HG03196 (cell line): ENCODE results near the gene PTMS.

ENCODE experiments used
- ATAC-seq: cut with Tn5 transposase; IDR thresholded peaks from one replicate; pipeline ENCODE4 v1.9.1; 2021; ENCODE audit not compliant: unreplicated experiment

Gene PTMS

DNA sequence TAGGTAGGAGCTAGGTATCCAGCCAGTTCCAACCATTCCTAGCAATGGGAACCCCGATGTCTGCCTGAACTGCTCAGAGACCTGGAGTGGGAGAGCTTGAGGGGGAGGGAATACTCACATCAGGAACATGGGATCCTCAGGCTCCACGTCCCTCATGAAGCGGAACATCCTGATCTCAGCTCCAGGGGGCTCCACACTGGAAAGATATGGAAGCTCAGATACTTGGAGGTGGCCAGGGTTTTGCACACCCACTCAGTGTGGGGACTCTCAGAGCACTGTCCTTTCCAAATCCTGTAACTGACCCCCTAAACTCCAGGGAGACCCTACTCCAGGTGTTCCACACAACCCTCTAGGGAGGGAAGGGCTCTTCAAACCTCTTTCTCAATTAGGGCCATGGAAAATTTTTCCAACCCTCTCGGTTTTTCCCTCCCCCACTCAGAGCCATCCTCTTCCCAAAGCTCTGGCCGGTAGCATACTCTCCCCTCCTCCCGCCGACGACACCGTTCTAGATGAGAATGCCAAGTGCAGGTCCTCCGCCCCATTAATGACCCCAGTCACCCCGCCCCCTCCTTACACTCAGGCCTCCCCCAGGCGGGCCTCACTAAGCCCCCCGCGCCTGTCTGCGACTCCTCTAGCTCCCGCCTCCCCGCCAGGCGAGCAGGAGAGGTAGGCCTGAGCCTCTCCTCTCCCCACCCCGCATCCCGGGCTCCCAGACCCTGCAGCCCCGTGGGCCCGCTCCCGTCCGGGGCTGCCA lies 13.8 kb upstream of the PTMS start:
- ATAC-seq = peak; percentile 14

DNA sequence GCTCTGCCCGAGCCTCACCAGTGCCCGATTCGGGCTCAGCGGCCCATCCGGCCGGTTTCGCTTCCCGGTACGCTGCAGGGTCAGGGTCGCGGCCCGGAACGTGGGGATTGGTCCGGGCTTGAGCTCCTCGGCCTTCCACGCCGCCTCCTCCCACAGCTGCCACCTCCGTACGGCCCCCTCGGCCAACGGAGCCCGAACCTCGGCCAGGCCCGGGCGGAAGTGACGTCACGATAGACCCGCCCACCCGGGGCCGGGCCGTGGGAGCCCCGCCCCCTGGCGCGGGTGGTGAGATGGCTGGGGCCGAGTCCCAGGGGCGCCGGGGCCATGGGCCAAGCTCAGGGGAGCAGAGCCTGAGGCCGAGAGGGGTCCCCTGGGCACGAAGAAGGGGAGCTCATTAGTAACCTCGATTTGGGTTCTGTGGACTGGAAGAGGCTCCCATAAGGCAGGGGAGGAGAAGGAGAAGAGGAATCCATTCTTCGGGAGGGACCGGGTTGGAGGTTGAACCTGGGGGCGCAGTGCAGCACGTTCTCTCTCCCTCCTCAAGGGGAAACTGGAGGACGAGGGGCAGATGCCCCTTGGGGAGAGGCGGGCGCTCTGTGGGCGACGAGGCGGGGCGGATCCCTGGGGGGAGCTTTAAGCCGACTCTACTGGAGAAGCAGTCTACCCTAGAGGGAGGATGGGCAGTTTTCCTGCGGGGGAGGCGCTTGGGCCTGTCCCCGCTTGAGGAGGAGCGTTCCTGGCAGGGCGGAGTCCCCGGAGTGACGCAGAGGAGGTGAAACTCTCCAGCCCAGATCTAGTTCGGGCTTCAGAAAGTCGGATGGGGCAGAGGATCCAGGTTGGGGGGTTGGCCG lies 13.0 kb upstream of the PTMS start, which contains the start of gene MLF2:
TSS of gene MLF2 (minus strand) at position 221 of the 851 bp plus-strand sequence. CDS start 807 bp downstream, outside the sequence.
- ATAC-seq = peak; percentile 86

DNA sequence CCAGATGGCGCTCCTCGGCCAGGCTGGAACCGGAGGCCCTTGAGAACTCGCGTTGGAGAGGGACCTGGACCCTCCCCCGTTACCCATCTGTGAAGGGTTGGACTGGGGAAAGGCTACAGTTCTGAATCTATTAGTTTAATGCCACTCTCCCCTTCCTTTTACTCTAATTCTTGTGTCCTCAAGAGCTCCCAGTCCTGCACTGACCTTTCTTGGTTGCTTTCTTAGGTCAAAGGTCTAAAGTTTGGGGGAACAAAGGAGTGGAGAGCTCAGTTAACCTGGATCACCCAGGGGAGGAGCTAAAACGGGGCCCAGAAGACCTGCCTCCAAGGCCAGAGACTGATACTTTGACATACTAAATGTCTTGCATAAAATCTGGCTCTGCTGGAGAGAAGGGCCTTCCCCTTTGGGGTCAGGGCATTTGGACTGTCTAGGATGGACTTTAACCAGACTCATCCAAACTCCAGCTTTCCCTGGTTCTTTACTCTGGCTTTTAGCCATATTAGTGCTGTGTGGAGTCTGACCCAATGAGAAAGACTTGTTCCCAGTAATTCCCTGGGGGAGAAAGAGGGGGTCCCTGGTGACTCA lies 12.3 kb upstream of the PTMS start:
- no peak for ATAC-seq

DNA sequence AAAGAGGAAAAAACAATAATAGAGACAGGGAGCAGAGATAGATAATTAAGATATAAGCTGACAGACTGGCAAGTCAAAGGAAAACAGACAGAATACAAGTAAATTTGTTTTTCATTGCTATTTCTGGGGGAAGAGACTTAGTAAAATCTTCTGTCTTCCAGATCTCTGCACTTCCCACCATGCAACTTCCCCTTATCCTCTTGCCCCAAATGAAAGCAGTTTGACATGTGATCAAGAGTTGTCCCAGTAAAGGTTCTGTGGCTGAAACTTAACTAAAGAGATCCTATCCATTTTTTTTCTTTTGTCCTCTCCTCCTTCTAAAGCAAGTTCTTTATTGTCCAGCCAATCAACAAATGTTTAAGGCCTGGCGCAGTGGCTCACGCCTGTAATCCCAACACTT lies 11.8 kb upstream of the PTMS start:
- ATAC-seq = no peak

DNA sequence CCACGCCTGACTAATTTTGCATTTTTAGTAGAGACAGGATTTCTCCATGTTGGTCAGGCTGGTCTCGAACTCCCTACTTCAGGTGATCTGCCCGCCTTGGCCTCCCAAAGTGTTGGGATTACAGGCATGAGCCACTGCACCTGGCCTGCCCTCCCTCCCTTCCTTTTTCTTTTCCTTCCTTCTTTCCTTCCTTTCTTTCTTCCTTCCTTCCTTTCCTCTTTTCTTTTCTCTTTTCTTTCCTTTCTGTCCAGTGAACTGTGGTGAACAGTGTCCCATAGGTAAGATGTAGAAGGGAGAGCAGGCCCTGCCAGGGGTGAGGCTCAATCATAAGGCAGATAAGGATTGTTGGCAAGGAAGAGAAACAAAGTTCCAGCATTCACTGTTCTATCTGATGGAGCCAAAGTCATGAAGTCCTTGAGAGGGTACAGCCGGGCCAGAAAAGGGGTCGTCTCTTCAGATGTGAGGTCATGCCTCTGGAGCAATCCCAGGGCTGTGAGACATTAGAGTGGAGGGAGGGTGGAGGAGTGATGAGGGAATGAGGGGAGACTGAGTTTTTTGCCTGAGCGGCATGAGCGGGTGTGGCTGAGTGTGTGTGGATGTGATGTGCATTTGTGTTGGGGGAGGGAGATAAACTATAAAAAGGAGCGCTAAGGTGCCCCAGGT lies 9.0 kb upstream of the PTMS start:
- no peak for ATAC-seq

DNA sequence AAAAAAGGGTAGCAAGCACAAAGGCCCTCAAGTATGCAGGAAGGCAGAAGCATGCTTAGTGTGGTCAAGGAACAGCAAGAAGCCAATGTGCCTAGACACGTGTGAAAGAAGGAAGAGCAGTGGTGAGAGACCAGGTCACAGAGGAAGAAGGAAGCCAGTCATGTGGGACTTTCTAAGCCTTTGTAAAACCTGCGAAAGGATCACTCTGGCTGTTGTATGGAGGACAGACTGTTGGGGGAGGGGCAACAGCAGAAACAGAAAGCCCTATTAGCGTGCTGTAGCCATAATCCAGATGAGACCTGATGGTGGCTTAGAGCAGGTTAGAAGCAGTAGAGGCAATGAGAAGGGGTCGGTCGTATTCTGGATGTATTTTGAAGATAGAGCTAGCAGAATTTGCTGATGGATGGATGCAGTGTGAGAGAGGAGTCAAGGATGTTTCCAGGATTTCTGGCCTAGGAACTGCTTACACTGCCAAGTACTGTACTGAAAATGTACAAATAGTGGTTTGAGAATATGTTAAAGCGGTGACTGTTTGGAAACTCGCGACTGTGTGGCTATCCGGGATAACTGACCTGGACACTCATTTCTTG lies 7.6 kb upstream of the PTMS start:
- no peak for ATAC-seq

DNA sequence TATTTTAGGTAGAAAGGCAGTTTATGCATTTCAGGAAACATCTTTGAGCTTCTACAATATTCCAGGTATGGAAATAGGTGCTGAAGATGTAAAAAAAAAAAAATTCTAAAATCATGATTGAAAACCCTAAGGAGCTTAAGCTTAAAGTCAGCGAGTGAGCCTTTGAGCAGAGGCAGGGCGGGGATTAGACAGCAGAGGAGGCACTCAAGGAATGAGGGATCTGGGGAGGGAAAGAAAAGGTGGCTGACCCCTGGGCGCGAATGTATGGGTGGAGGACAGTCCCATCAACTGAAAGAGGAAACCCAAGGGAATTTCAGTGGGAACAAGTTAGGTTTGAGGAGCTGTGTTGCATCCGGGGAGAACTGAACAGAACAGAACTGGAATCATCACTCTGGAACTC lies 6.4 kb upstream of the PTMS start:
- no peak for ATAC-seq

DNA sequence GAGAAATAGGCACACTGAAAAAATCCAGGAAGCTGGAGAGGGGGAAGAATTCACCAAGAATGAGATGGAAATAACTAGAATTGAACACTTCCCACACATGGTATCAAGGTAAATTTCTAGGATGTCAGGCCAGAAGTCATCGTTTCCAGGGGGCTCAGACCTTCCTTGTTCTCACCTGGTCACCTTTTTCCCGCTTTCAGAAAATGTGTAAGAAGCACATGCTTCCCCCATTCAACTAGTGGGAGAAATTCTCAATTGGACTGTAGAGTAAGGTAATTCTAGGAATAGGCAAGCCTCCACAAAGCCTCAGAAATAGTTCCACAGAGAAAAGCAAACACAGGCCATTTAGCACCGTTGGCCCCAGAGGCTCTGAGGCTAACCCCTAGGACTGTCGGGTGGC lies 2.8 kb upstream of the PTMS start:
- no peak for ATAC-seq

DNA sequence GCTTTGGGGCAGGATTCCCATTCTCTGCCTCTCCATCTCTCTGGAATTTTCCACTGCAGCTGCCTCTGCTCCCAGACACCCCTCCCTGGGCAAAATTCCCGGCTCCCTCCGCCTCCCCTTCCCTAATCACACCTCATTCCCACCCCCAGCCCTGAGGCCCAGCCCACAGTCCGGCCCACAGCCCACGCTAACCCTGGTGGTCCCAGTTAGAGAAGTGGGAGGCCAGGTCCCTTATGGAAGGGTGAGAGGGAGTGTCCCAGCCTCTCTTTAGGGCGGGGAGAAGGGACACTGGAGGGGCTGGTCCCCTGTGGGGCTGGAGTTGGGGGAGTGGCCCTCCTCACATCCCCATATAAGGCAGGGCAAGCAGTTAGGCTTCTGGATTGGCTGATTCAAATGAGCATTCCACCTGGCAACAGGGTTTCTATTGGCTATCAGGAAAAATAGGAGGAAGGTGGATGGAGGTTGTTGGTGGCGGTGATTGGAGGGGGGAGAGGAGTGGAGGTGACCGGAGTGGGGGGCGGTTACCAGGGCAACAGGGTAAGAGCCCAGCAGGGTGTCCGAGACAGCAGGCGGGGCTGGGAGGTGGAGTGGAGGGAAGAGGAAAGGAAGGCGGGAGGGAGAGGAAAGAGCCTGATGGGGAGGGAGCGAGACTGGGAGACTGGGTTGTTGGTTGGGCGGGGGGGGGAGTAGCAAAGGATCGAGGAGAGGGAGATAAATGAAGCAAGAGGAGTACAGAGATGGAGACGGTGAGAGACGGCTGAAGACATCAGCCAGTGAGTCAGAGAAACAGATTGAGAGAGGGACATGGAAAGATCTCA lies 1.9 kb upstream of the PTMS start:
- ATAC-seq = peak; percentile 70

DNA sequence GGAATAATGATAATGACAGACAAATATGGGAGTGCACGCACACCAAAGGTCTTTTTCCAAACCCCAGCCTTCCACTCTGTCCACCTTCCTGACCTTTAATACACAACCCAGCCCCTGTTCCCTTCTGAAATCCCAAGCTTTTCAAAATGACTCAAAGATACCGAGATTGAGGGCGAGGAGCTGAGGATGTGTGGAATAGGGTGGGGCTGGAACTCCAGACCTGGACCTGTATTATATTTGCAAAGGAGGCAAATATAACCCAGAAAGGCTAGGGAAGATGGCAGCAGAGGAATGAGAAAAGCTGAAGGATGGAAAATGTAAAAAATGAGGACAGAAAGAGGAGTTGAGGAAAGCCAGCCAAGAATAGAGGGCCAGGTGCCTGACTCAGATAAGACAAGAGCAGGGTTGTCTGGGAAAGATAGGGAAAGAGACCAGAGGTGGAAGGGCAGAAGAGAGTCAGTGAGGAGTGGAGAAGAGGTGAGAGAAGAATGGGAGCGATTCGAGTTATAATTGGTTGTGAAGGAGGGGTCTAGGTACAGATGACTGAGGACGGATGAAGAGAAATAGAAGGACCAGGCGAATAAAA lies 1.0 kb upstream of the PTMS start:
- ATAC-seq = no peak

DNA sequence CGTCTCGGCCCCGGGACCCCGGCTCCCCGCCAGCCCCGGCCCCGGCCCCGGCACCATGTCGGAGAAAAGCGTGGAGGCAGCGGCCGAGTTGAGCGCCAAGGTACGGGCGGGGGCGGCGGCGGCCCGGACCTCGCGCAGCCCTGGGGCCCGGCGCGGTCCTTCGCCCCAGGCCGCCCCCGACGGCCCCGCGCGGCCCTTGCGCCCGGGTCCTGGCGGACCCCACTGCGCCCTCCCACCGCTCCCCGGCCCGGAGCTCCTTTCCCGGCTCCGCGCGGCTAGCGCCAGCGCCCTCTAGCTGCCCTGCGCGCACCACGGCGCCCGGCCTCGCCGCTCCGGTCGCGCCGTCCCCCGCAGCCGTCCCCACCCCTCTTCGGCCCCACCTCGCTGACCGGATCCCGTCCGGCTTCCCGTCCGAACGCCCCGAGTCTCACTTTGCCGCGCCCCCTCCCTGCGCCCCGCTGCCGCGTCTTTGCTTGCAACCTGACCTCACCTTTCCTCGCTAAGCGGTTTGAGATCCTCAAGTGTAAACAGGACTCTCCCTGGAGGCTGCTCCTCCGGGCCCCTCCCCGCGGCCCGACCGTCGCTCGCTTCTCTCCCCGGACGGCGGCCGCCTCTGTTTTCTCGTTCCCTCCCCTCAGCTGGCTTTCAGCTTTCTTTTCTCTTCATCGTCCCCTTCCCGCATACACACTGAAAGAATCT lies 637 bp downstream of the PTMS start:
- peak; percentile 48 for ATAC-seq

DNA sequence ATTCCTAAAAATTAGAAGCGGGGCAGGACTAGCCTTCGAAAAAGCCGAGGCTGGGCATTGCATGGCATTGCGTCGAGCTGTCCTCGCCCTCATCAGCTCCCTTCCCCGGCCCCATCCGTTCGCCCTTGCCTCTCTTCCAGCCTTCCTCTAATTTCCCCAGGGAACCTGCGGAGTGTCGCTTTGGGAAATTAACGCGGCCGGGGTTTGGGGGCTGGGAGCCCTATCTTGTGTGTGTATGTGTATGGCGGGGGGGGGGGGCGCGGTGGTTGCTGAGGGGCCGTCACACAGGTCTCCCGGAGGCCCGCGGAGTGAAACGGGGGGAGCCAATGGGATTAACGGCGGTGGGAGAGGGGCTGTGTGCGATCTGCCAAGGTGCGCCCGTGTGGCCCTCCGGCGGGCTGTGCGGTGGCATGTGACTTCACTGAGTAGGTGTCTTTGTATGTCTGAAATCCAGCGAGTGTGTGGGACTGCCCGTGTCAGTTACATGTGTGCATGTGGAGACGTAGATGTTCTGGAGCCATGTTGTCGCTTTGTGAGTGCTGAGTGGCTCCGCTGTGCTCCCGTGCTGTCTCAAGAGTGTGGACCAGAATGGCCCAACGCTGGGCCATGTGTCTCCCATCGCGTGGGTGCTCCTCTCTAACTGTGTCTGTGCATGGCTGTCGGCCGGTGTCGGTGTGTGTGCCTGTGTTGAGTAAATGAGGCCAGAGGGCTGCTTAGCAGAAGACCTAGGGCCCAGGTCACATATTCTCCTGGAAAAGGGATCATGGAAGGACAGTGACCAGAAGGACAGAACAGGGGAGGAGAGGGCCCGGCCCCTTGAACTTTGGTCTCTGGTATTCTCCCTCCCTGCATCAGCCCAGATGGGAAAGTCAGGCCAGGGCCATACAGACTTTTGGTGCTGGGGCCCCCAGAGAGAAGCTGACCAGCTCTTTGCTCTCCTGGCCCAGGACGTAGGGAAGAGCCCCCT lies 1.5 kb downstream of the PTMS start:
- no peak for ATAC-seq

DNA sequence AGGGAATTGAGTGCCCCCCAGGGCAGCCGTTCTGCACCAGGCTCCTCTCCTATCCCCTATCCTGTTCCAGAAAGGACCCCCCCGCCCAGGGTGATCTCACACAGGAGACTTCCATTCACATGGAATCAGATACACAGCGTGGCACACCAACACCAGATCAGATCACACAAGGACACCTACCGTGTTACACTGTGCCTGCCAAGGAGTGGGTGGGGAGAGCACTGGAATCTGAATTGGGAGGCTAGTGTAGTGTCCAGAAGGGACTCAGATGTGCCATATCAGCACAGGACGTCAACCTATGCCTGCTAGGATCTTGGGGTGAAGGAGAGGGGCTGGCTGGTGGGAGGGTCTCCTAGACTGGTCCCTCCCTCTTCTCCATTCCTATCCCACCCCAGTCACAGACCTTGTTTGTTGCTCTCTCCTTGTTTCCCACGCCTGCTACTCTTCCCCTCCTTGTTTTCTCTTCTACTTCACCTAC lies 2.3 kb downstream of the PTMS start:
- ATAC-seq = no peak

DNA sequence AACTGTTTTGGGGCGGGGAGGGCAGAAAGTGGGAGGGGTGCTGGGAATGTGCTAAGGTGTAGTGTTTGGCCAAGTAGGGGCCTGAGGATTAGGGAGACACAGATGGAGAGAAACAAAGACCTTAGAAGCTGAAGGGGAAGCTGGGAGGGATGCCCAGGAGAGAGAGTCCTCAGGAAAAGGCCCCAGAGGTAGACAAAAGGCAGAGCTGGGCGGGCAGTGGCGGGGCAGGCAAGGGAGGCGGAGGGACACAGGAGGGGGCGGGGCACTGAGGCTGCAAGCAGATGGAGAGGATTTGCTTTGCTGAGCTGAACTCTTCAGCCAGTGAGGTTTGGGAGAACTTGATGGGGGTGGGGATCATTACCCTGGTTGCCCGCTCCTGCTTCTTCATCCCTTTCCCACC lies 2.8 kb downstream of the PTMS start:
- no peak for ATAC-seq

DNA sequence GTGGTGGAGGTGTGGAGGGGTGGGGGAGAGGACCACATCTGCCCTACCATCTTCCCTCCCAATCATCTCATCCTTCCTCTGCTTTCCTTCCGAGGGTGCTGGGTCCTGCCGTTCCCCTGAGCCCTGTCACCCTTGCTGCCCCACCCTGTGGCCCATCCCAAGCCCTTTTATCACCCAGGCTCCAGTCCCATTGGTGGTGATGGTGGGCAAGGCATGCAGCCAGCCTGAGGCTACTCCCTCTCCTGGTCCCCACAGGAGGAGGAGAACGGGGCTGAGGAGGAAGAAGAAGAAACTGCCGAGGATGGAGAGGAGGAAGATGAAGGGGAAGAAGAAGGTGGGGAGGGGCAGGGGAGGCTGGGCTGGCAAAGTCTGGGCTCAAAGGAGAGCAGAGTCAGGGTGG lies 3.5 kb downstream of the PTMS start:
- no peak for ATAC-seq

DNA sequence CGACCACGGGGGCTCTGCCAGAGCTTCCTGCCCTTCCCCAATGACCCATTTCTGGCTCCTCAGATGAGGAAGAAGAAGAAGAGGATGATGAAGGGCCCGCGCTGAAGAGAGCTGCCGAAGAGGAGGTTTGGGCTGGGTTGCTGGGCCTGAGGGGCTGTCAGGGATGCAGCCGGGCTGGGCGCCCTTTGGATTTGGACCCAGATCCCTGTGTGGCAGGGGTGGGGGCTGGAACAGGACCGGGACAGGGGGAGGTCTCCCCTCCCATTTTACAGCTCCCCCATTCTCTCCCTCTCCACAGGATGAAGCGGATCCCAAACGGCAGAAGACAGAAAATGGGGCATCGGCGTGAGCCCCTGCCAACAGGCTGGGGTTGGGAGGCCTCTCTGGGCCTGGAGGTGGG lies 3.9 kb downstream of the PTMS start:
- no peak for ATAC-seq

DNA sequence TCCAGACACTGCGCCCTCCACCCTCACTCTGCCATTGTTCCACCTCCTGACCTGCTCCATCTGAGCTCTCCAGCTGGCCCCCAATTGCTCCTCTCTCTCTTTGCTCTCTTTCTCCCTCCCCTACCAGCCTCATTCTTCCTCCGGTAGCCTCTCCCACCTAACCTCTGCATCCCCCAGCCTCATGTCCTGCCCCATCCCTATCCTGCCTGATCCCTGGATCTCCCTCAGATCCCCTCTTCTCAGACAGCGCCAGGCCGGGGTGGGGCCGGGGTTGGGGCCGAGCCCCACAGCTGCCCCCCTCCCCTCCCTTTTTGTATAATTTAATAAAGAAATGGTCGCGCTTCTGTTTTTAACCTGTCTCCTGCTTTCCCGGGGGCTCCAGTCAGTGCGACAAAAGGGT lies 4.4 kb downstream of the PTMS start:
- no peak for ATAC-seq

DNA sequence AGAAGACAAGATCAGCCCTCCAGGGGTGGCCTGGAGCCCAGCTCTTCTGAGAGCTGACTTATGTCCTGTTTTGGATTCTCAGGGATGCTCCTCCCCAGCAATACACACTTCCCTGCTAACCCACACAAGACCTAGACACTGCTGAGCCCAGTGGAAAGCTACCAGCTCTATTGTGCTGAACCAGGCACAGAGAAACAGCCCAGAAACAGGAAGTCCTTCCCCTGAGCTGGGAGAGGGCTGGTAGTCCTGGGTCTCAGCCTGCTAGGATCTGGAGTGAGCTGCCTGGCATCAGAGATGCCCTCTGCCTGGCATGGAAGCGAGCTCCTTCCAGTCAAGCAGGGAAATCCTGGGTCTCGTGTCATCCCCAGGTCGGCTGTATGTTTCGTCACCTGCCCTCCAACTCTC lies 4.9 kb downstream of the PTMS start:
- ATAC-seq = no peak
